ENCODE data around the gene CGB7. TPM values are rescaled to one million over a fixed set of nuclear protein-coding genes. Genes with fewer than 3 reads are reported as not detected.
A peak's percentile ranks its signal among the peaks of the same experiment; 100 is the strongest.
"Not testable (repeated sequence)": the region's sequence is repeated elsewhere in the genome, so short reads cannot be mapped to it uniquely, and the experiment has no call there.

CGB7 gene
- total and polyA plus RNA-seq, 4 donors, result 0.11 to 0.57 (median 0.25) TPM

DNA sequence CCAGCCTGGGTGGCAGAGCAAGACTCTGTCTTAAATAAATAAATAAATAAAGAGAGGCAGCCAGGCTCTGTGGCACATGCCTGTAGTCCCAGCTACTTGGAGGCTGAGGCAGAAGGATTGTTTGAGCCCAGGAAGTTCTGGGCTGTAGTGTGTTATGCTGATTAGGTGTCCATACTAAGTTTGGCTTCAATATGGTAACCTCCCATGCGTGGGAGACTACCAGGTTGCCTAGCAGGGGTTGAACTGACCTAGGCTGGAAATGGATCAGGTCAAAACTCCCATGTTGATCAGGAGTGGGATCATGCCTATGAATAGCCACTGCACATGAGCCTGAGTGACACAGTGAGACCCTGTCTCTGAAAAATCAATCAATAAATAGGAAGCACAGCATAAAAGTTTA, 23.7 kb upstream of the CGB7 start:
- DNase-seq (no peak), ATAC-seq (ENCODE audit: insufficient read depth, low FRiP score) (no peak)
- no peak overlapping the region for H3K27ac ChIP-seq (ENCODE audit: low read depth in 1 of 2, low read length in 1 of 2)
- H3K36me3 ChIP-seq (ENCODE audit: control insufficient read depth in 4 of 4, insufficient read depth in 4 of 4, low read length in 4 of 4), result peaks cover 0 to 9% (median 0%) of the 10 kb centered on the region in 4 donors
- H3K4me1 ChIP-seq (ENCODE audit: control insufficient read depth in 5 of 5, insufficient read depth in 5 of 5, low read length in 5 of 5), result peaks cover 2 to 5% (median 3%) of the 10 kb centered on the region in 5 donors
- no peaks in the 10 kb centered on the region for H3K27me3 ChIP-seq (ENCODE audit: control insufficient read depth in 3 of 3, insufficient read depth in 3 of 3, low read length in 2 of 3)
- H3K9me3 ChIP-seq (ENCODE audit: control insufficient read depth in 4 of 4, insufficient read depth in 3 of 4, low read length in 3 of 4), result no peaks in the 10 kb centered on the region
- WGBS, 2 donors, result 81 to 82% methylated on average over 1 of the region's 1 CpG
- H3K9ac ChIP-seq (ENCODE audit: insufficient read depth in 1 of 2, low read length in 2 of 2), result no peak overlapping the region
- no peak for TF ChIP-seq CTCF (IDR thresholded peaks at IDR 0.05; ENCODE audit: control extremely low read depth, extremely low read depth)
- H3K4me3 ChIP-seq, result no peak overlapping the region

DNA sequence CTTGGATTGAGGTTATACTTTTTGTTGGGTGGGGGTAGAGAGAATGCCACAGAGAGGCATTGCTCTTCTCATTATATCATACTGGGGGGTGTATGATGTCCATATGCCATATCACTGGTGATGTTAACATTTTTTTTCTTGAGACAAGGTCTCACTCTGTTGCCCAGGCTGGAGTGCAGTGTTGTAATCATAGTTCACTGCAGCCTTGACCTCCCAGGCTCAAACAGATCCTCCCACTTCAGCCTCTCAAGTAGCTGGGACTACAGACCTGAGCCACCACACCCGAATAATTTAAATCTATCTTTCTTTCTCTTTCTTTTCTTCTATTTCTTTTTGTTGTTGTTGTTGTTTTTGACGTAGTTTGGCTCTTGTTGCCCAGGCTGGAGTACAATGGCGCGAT, 22.8 kb upstream of the CGB7 start:
- no peak for ATAC-seq (ENCODE audit: insufficient read depth, low FRiP score)
- Histone ChIP-seq H3K36me3 (ENCODE audit: control insufficient read depth in 4 of 4, insufficient read depth in 4 of 4, low read length in 4 of 4) (peaks cover 0 to 1% (median 0%) of the 10 kb centered on the region in 4 donors), H3K9ac (ENCODE audit: insufficient read depth in 1 of 2, low read length in 2 of 2) (no peak overlapping the region), H3K4me1 (ENCODE audit: control insufficient read depth in 5 of 5, insufficient read depth in 5 of 5, low read length in 5 of 5) (peaks cover 0 to 4% (median 0%) of the 10 kb centered on the region in 5 donors), H3K27me3 (ENCODE audit: control insufficient read depth in 3 of 3, insufficient read depth in 3 of 3, low read length in 2 of 3) (no peaks in the 10 kb centered on the region), H3K4me3 (no peak overlapping the region), H3K27ac (ENCODE audit: low read depth in 1 of 2, low read length in 1 of 2) (no peak overlapping the region), H3K9me3 (ENCODE audit: control insufficient read depth in 4 of 4, insufficient read depth in 3 of 4, low read length in 3 of 4) (no peaks in the 10 kb centered on the region)
- 88 to 93% methylated on average over 4 of the region's 4 CpGs for WGBS, 2 donors
- no peak for DNase-seq
- TF ChIP-seq CTCF (IDR thresholded peaks at IDR 0.05; ENCODE audit: control extremely low read depth, extremely low read depth), result no peak

- peak; percentile 38 for TF ChIP-seq CTCF (IDR thresholded peaks at IDR 0.05; ENCODE audit: control extremely low read depth, extremely low read depth)
- DNase-seq, result peak; percentile 55 to 64 (median 62)
- not testable (repeated sequence) for ATAC-seq (ENCODE audit: insufficient read depth, low FRiP score); H3K4me1 ChIP-seq (ENCODE audit: control insufficient read depth in 5 of 5, insufficient read depth in 5 of 5, low read length in 5 of 5); H3K9me3 ChIP-seq (ENCODE audit: control insufficient read depth in 4 of 4, insufficient read depth in 3 of 4, low read length in 3 of 4); H3K9ac ChIP-seq (ENCODE audit: insufficient read depth in 1 of 2, low read length in 2 of 2); H3K36me3 ChIP-seq (ENCODE audit: control insufficient read depth in 4 of 4, insufficient read depth in 4 of 4, low read length in 4 of 4); H3K4me3 ChIP-seq; H3K27ac ChIP-seq (ENCODE audit: low read depth in 1 of 2, low read length in 1 of 2)
- peaks cover 0 to 32% (median 20%) of the 10 kb centered on the region in 3 donors for H3K27me3 ChIP-seq (ENCODE audit: control insufficient read depth in 3 of 3, insufficient read depth in 3 of 3, low read length in 2 of 3)
- WGBS, 2 donors, result 17 to 22% methylated on average over 7 of the region's 9 CpGs
Measured at GRCh38 chr19:49074869-49075268, 17.3 kb upstream of the CGB7 start.

All from lung (tissue), 12 donors.